ENCODE data around the gene CHMP3. TPM values are rescaled to one million over a fixed set of nuclear protein-coding genes. Genes with fewer than 3 reads are reported as not detected.
"Not testable (repeated sequence)": the region's sequence is repeated elsewhere in the genome, so short reads cannot be mapped to it uniquely, and the experiment has no call there.

The CHMP3 gene
- total and polyA plus RNA-seq, 2 of the 8 experiments (the other 6 are each of a cell fraction or from before 2014, with no cell fraction given), result 11.7 to 21.9 TPM

GRCh38 chr2:86548165-86548912, 14.9 kb downstream of the CHMP3 start:
- H2AFZ ChIP-seq (ENCODE audit: low read length); H3K4me3 ChIP-seq (ENCODE audit: extremely low read depth in 1 of 4, insufficient read depth in 2 of 4, low read depth in 3 of 4, low read length in 4 of 4); H3K27ac ChIP-seq (ENCODE audit: low read depth, low read length); H2BK20ac ChIP-seq (ENCODE audit: low read length); H3K4me1 ChIP-seq (replicated peaks in 1 of 4; ENCODE audit: control insufficient read depth in 3 of 4, insufficient read depth in 4 of 4, low read length in 3 of 4); H4K91ac ChIP-seq (replicated peaks; ENCODE audit: insufficient read length, low read length); H3K4me2 ChIP-seq (ENCODE audit: insufficient read depth in 1 of 2, low read depth in 2 of 2, low read length in 2 of 2); H2BK15ac ChIP-seq (ENCODE audit: low read length); H3K27me3 ChIP-seq (replicated peaks in 1 of 4; ENCODE audit: control insufficient read depth in 3 of 4, extremely low read depth in 1 of 4, insufficient read depth in 3 of 4, low read length in 3 of 4); FAIRE-seq; DNase-seq (ENCODE audit: low read depth in 1 of 2, low spot score in 2 of 2); H3K79me2 ChIP-seq (ENCODE audit: control insufficient read depth in 1 of 2, insufficient read depth in 2 of 2, low read length in 2 of 2); H2BK120ac ChIP-seq (replicated peaks; ENCODE audit: low read depth, low read length); H2BK5ac ChIP-seq (ENCODE audit: low read depth, low read length); H3K9ac ChIP-seq (replicated peaks in 1 of 4; ENCODE audit: extremely low read depth in 1 of 4, low read depth in 3 of 4, low read length in 3 of 4); H3K79me1 ChIP-seq (ENCODE audit: low read depth, low read length); H2AK5ac ChIP-seq (ENCODE audit: low read depth, low read length); H3K23ac ChIP-seq (ENCODE audit: insufficient read length); H3K56ac ChIP-seq (replicated peaks; ENCODE audit: insufficient read length, low read depth, low read length); H3K4ac ChIP-seq (replicated peaks; ENCODE audit: insufficient read length, low read depth, low read length); CTCF ChIA-PET (ENCODE audit: partially characterized antibody); H3K14ac ChIP-seq (ENCODE audit: insufficient read length); H4K20me1 ChIP-seq (replicated peaks in 1 of 2; ENCODE audit: control insufficient read depth in 1 of 2, insufficient read depth in 2 of 2, low read length in 2 of 2); H4K5ac ChIP-seq (ENCODE audit: insufficient read length, low read depth, low read length); H4K8ac ChIP-seq (ENCODE audit: extremely low read depth, insufficient read depth, low read length); H3K18ac ChIP-seq (ENCODE audit: extremely low read depth, low read length); H3K23me2 ChIP-seq (ENCODE audit: low read depth, low read length); H2BK12ac ChIP-seq (ENCODE audit: low read depth, low read length): not testable (repeated sequence)
- H3K36me3 ChIP-seq (ENCODE audit: control insufficient read depth in 2 of 4, insufficient read depth in 4 of 4, low read length in 3 of 4), result peaks cover 0 to 43% (median 3%) of the 10 kb centered on the region in 4 experiments; a peak in 3 of 8 replicates
- POLR2A ChIA-PET (ENCODE audit: partially characterized antibody), result interaction anchor here (0.7 kb wide), 1 partner anchor 10 kb away, joined by 3 read pairs; no protein-coding TSS in a partner anchor
- WGBS, 2 experiments (ENCODE audit: extremely low coverage in 1 of 2, insufficient coverage in 1 of 2, insufficient read length in 1 of 2, insufficient replicate concordance in 2 of 2, low coverage in 1 of 2, low lambda C conversion rate in 2 of 2, missing lambda C conversion rate in 1 of 2), result 95% methylated on average over 11 of the region's 20 CpGs; no CpG with 5 or more reads in 1 of the 2 experiments
- H3K9me3 ChIP-seq (ENCODE audit: insufficient read depth in 2 of 2, low read depth in 1 of 2, low read length in 1 of 2), result peaks cover 29 to 50% of the 10 kb centered on the region in 2 experiments

Data from H1 (cell line).